ENCODE results near the gene STK10.

GRCh38 chr5:172151661-172152210 lies 36.3 kb downstream of the STK10 start:
- TF ChIP-seq CTCF (IDR thresholded peaks at IDR 0.05) (no peak), POLR2A (IDR thresholded peaks at IDR 0.05) (no peak)
